Astrocyte (in vitro differentiated cells and primary cell): Measurements from ENCODE around the gene SLC1A1.
"Not testable (repeated sequence)": the region's sequence is repeated elsewhere in the genome, so short reads cannot be mapped to it uniquely, and the experiment has no call there.

Experiments
- CTCF ChIP-seq: IDR thresholded peaks from 2 replicates; pipeline ENCODE4 v1.5.1; 2011; ENCODE audit warnings: low read depth, mild to moderate bottlenecking, inconsistent platforms, low read length, moderate library complexity; ENCODE audit not compliant: insufficient read depth
- EZH2 ChIP-seq: IDR thresholded peaks from 2 replicates; pipeline ENCODE4 v1.6.1; 2012; ENCODE audit warnings: mild to moderate bottlenecking, low read length, inconsistent platforms; ENCODE audit not compliant: insufficient read depth

GRCh38 chr9:4536196-4536595 lies 45.9 kb downstream of the SLC1A1 start:
- not testable (repeated sequence) for TF ChIP-seq CTCF, EZH2
